ENCODE measurements around the gene SPATA13. TPM values are rescaled to one million over a fixed set of nuclear protein-coding genes. Genes with fewer than 3 reads are reported as not detected.

The SPATA13 gene
- total RNA-seq, 1 donor from 2014 or later, result 2.7 TPM

DNA sequence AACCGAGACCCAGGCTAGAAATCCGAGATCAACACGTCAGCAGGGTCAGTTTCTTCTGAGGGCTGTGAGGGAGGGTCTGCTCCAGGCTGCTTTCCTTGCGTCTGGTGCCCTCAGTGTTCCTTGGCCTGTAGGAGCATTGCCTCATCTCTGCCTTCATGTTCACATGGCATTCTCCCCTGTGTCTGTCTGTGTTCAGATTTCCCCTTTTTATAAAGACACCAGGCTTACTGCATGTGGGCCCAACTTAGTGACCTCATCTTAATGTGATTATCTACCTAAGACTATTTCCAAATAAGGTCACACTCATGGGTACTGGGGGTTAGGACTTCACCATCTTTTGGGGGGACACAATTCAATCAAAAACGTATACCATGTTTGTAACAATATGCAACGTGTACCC, 91.6 kb downstream of the SPATA13 start:
- Mint-ChIP-seq H3K27me3 (ENCODE audit: unreplicated experiment) (no peaks in the 10 kb centered on the region), H3K9me3 (ENCODE audit: unreplicated experiment) (no peaks in the 10 kb centered on the region), H3K27ac (ENCODE audit: unreplicated experiment) (no peak overlapping the region), H3K4me3 (ENCODE audit: unreplicated experiment) (no peak overlapping the region), H3K36me3 (ENCODE audit: unreplicated experiment) (no peaks in the 10 kb centered on the region), H3K4me1 (ENCODE audit: unreplicated experiment) (no peaks in the 10 kb centered on the region)
- TF ChIP-seq, protein P1, sequence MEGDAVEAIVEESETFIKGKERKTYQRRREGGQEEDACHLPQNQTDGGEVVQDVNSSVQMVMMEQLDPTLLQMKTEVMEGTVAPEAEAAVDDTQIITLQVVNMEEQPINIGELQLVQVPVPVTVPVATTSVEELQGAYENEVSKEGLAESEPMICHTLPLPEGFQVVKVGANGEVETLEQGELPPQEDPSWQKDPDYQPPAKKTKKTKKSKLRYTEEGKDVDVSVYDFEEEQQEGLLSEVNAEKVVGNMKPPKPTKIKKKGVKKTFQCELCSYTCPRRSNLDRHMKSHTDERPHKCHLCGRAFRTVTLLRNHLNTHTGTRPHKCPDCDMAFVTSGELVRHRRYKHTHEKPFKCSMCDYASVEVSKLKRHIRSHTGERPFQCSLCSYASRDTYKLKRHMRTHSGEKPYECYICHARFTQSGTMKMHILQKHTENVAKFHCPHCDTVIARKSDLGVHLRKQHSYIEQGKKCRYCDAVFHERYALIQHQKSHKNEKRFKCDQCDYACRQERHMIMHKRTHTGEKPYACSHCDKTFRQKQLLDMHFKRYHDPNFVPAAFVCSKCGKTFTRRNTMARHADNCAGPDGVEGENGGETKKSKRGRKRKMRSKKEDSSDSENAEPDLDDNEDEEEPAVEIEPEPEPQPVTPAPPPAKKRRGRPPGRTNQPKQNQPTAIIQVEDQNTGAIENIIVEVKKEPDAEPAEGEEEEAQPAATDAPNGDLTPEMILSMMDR (IDR thresholded peaks at IDR 0.05), result no peak
- DNase-seq (ENCODE audit: extremely low spot score, unreplicated experiment), result no peak

- no peak overlapping the region for H3K4me3 Mint-ChIP-seq (ENCODE audit: unreplicated experiment)
- no peaks in the 10 kb centered on the region for H3K4me1 Mint-ChIP-seq (ENCODE audit: unreplicated experiment)
These were observed 93.1 kb downstream of the SPATA13 start for GRCh38 chr13:24253520-24254145.

GRCh38 chr13:24254146-24254841, 93.8 kb downstream of the SPATA13 start:
- TF ChIP-seq, protein P1 (IDR thresholded peaks at IDR 0.05), result no peak
- H3K36me3 Mint-ChIP-seq (ENCODE audit: unreplicated experiment), result no peaks in the 10 kb centered on the region
- no peak for DNase-seq (ENCODE audit: extremely low spot score, unreplicated experiment)
- H3K27me3 Mint-ChIP-seq (ENCODE audit: unreplicated experiment), result no peaks in the 10 kb centered on the region
- no peaks in the 10 kb centered on the region for H3K9me3 Mint-ChIP-seq (ENCODE audit: unreplicated experiment)
- H3K4me3 Mint-ChIP-seq (ENCODE audit: unreplicated experiment), result no peak overlapping the region
- H3K4me1 Mint-ChIP-seq (ENCODE audit: unreplicated experiment), result no peaks in the 10 kb centered on the region
- H3K27ac Mint-ChIP-seq (ENCODE audit: unreplicated experiment), result no peak overlapping the region

More at GRCh38 chr13:24253520-24254145, 93.1 kb downstream of the SPATA13 start:
- Mint-ChIP-seq H3K27ac (ENCODE audit: unreplicated experiment) (no peak overlapping the region), H3K27me3 (ENCODE audit: unreplicated experiment) (no peaks in the 10 kb centered on the region), H3K36me3 (ENCODE audit: unreplicated experiment) (no peaks in the 10 kb centered on the region), H3K9me3 (ENCODE audit: unreplicated experiment) (no peaks in the 10 kb centered on the region)
- TF ChIP-seq, protein P1 (IDR thresholded peaks at IDR 0.05), result no peak
- DNase-seq (ENCODE audit: extremely low spot score, unreplicated experiment), result no peak

DNA sequence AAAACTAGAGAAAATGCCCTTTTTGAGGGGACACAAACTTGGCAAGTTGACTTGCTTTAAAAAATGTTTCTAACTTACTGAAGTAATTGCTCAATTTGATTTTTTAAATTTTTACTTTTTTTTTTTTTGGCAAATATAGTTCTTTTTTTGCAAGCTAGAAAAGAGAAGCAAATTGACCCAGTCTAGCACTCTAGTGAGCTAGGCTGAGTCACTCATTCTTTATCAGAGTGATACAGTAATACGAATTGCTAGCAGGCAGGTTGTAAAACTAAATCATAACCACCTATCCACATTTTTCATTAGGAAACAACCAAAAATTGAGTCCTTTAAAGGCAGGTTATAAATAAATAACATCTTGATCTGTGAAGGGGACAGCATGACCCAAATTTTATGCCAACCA, 97.0 kb downstream of the SPATA13 start:
- Mint-ChIP-seq H3K36me3 (ENCODE audit: unreplicated experiment) (no peaks in the 10 kb centered on the region), H3K27ac (ENCODE audit: unreplicated experiment) (no peak overlapping the region), H3K27me3 (ENCODE audit: unreplicated experiment) (no peaks in the 10 kb centered on the region), H3K4me1 (ENCODE audit: unreplicated experiment) (no peaks in the 10 kb centered on the region), H3K4me3 (ENCODE audit: unreplicated experiment) (no peak overlapping the region), H3K9me3 (ENCODE audit: unreplicated experiment) (no peaks in the 10 kb centered on the region)
- TF ChIP-seq, protein P1 (IDR thresholded peaks at IDR 0.05), result no peak
- DNase-seq (ENCODE audit: extremely low spot score, unreplicated experiment), result no peak

- DNase-seq (ENCODE audit: extremely low spot score, unreplicated experiment), result no peak
- TF ChIP-seq, protein P1 (IDR thresholded peaks at IDR 0.05), result no peak
These were observed 101.0 kb downstream of the SPATA13 start for GRCh38 chr13:24261566-24261965.

More at GRCh38 chr13:24261566-24261965, 101.0 kb downstream of the SPATA13 start:
- no peak overlapping the region for H3K4me3 Mint-ChIP-seq (ENCODE audit: unreplicated experiment)
- H3K27me3 Mint-ChIP-seq (ENCODE audit: unreplicated experiment), result no peaks in the 10 kb centered on the region
- H3K9me3 Mint-ChIP-seq (ENCODE audit: unreplicated experiment), result no peaks in the 10 kb centered on the region
- no peaks in the 10 kb centered on the region for H3K36me3 Mint-ChIP-seq (ENCODE audit: unreplicated experiment)
- H3K27ac Mint-ChIP-seq (ENCODE audit: unreplicated experiment), result no peak overlapping the region
- H3K4me1 Mint-ChIP-seq (ENCODE audit: unreplicated experiment), result no peaks in the 10 kb centered on the region

All from osteocyte (in vitro differentiated cells).